Keratinocyte (primary cell): ENCODE results near the gene ENTR1. TPM values are rescaled to one million over a fixed set of nuclear protein-coding genes. Genes with fewer than 3 reads are reported as not detected.

Experiments used
- DNase-seq: peaks from one replicate; pipeline ENCODE4 v3.0.0-alpha.2; 2011; ENCODE audit warnings: low read depth, missing footprints, low spot score
- FAIRE-seq: peaks from 2 replicates; lab custom pipeline; 2011; peaks lifted over from hg19 to GRCh38; lab: Jason Lieb, UNC
- H2AFZ ChIP-seq: 2 replicates; pipeline ENCODE4 v1.6.0; 2012; ENCODE audit warnings: low read length, control low read depth, inconsistent platforms; ENCODE audit not compliant: control insufficient read depth
- H3K27ac ChIP-seq: 2 replicates; pipeline ENCODE4 v1.5.1; 2011; ENCODE audit warnings: low read length; ENCODE audit not compliant: control insufficient read depth, insufficient read depth
- H3K27me3 ChIP-seq: 3 replicates; pipeline ENCODE4 v1.6.0; 2011; ENCODE audit warnings: low read length; ENCODE audit not compliant: control insufficient read depth, insufficient read depth; ENCODE audit errors: extremely low read depth
- H3K36me3 ChIP-seq, 2 experiments: 2 replicates in 1 of 2; 3 replicates in 1 of 2; pipeline ENCODE4 v1.5.1; 2011; ENCODE audit warnings: low read length in 2 of 2, mild to moderate bottlenecking in 1 of 2; ENCODE audit not compliant: control insufficient read depth in 2 of 2, insufficient read depth in 2 of 2; ENCODE audit errors: extremely low read depth in 1 of 2
- H3K4me1 ChIP-seq: 3 replicates; pipeline ENCODE4 v1.5.1; 2011; ENCODE audit warnings: low read length; ENCODE audit not compliant: control insufficient read depth, insufficient read depth; ENCODE audit errors: extremely low read depth
- H3K4me2 ChIP-seq: 3 replicates; pipeline ENCODE4 v1.6.0; 2011; ENCODE audit warnings: low read depth, low read length; ENCODE audit not compliant: control insufficient read depth, insufficient read depth; ENCODE audit errors: extremely low read depth
- H3K4me3 ChIP-seq, 3 experiments: fragments of 200-600 bp in 1 of 3; sonication (generic) in 1 of 3; 2 replicates in 2 of 3; 3 replicates in 1 of 3; pipeline ENCODE4 v1.5.1; 2011 to 2016; ENCODE audit warnings: low read length in 3 of 3, mild to moderate bottlenecking in 3 of 3, control low read depth in 2 of 3, inconsistent platforms in 1 of 3, low read depth in 1 of 3, mixed read lengths in 1 of 3, mixed run types in 1 of 3, moderate library complexity in 1 of 3; ENCODE audit not compliant: control insufficient read depth in 2 of 3, insufficient read depth in 2 of 3; ENCODE audit errors: extremely low read depth in 1 of 3
- H3K79me2 ChIP-seq: 2 replicates; pipeline ENCODE4 v1.6.0; 2012; ENCODE audit warnings: low read length; ENCODE audit not compliant: control insufficient read depth, insufficient read depth
- H3K9ac ChIP-seq: 3 replicates; pipeline ENCODE4 v1.6.0; 2011; ENCODE audit warnings: low read length; ENCODE audit not compliant: control insufficient read depth, insufficient read depth; ENCODE audit errors: extremely low read depth
- H3K9me1 ChIP-seq: 3 replicates; pipeline ENCODE4 v1.6.0; 2011; ENCODE audit warnings: low read length; ENCODE audit not compliant: control insufficient read depth, insufficient read depth; ENCODE audit errors: extremely low read depth
- H3K9me3 ChIP-seq: 2 replicates; pipeline ENCODE4 v1.5.1; 2012; ENCODE audit warnings: low read depth, low read length; ENCODE audit not compliant: control insufficient read depth
- H4K20me1 ChIP-seq: 3 replicates; pipeline ENCODE4 v1.6.0; 2011; ENCODE audit warnings: low read length; ENCODE audit not compliant: control insufficient read depth, insufficient read depth; ENCODE audit errors: extremely low read depth
- EZH2 ChIP-seq: IDR thresholded peaks from one replicate; pipeline ENCODE4 v1.6.1; 2012; ENCODE audit warnings: inconsistent platforms, mild to moderate bottlenecking, low read length, moderate library complexity
- dilution Hi-C: fragments of 300-500 bp; cut with MboI; formaldehyde crosslinking; loops from one replicate; pipeline ENCODE4 v1.7.0; 2020; ENCODE audit warnings: low sequenced_read_pairs; ENCODE audit not compliant: extremely low pct_ligation_motif_present
- polyA plus RNA-seq, 5 experiments: library from polyadenylated mRNA; depleted of rRNA in 3 of 5; stranded (reverse) in 3 of 5; stranded (forward) in 1 of 5; unstranded in 1 of 5; fragments of >200 nt; gene quantifications; 1 replicate in 1 of 5; 2 replicates in 3 of 5; 3 replicates in 1 of 5; pipeline versions ENCODE4 v1.2.1 to v1.2.3, GENCODE V29; 2011 to 2012; ENCODE audit warnings: missing spikeins in 2 of 5, low read depth in 1 of 5, low replicate concordance in 1 of 5
- TF ChIP-seq, protein P1 (sequence below), 3 experiments: IDR thresholded peaks in 1 of 3; conservative IDR thresholded peaks in 1 of 3; optimal IDR thresholded peaks in 1 of 3; 2 replicates in 2 of 3; 3 replicates in 1 of 3; pipeline versions ENCODE3 to v1.5.1; 2011; ENCODE audit warnings: low read length in 3 of 3, mild to moderate bottlenecking in 3 of 3, moderate library complexity in 2 of 3, control low read depth in 1 of 3, inconsistent platforms in 1 of 3; ENCODE audit not compliant: insufficient read depth in 2 of 3; ENCODE audit errors: extremely low read depth in 1 of 3

The ENTR1 gene
- polyA plus RNA-seq, 1 donor (not counting 4 experiments of a cell fraction or from before 2014, with no cell fraction given) = 46.5 TPM

DNA sequence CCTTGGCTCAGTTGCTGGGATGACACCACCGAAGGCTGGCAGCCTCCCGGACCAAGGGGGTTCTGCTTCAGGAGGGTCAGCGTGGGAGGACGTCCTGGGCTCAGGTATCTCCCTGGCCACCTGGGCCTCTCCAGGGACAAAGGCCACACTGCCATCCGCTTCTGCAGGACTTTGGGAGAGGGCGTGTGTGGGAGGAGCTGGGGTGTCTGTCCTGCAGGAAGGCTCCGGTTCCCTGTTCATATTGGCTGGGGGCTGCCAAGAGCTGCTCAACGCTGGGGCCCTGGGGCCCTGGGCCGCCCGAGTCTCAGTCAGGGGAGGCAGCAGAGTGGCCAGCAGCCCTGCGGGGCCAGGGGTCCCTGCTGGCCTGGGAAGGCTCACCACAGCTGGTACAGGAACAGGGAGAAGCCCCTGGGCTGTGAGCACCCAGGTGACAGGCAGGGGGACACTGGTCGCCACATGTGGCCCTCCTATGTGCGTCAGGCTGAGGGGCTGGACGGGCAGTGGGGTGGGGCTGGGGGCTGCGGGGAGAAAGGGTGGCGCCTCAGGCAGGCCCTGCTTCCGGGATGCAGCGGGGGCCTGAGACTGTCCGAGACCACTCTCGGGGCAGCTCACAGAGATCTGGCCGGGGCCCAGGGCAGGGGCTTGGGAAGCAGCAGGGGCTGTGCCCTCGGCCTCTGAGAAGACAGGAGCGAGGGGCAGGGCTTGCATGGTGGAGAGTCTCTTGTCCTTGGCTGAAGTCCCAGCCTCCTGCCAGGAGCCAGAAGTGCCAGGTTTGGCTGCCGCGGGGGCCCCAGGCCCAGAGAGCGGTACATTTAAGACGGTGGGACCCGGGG lies 32.0 kb downstream of the ENTR1 start:
- no peak for FAIRE-seq
- dilution Hi-C loops = no loop called here
- H3K79me2 ChIP-seq = no peaks in the 10 kb centered on the region
- no peak overlapping the region for H3K27ac ChIP-seq
- no peaks in the 10 kb centered on the region for H3K27me3 ChIP-seq
- H3K36me3 ChIP-seq = peaks cover 19 to 38% of the 10 kb centered on the region in 2 experiments
- H2AFZ ChIP-seq = no peak overlapping the region
- H3K9me3 ChIP-seq = no peaks in the 10 kb centered on the region
- no peak for DNase-seq
- no peak overlapping the region for H3K9ac ChIP-seq
- TF ChIP-seq, protein P1, sequence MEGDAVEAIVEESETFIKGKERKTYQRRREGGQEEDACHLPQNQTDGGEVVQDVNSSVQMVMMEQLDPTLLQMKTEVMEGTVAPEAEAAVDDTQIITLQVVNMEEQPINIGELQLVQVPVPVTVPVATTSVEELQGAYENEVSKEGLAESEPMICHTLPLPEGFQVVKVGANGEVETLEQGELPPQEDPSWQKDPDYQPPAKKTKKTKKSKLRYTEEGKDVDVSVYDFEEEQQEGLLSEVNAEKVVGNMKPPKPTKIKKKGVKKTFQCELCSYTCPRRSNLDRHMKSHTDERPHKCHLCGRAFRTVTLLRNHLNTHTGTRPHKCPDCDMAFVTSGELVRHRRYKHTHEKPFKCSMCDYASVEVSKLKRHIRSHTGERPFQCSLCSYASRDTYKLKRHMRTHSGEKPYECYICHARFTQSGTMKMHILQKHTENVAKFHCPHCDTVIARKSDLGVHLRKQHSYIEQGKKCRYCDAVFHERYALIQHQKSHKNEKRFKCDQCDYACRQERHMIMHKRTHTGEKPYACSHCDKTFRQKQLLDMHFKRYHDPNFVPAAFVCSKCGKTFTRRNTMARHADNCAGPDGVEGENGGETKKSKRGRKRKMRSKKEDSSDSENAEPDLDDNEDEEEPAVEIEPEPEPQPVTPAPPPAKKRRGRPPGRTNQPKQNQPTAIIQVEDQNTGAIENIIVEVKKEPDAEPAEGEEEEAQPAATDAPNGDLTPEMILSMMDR (optimal IDR thresholded peaks at IDR 0.05 in 1 of 3, IDR thresholded peaks at IDR 0.05 in 1 of 3, conservative IDR thresholded peaks at IDR 0.05 in 1 of 3; ENCODE audit: extremely low read depth in 1 of 3, insufficient read depth in 2 of 3, low read length in 3 of 3) = no peak
- TF ChIP-seq EZH2 = no peak
- no peak overlapping the region for H3K4me3 ChIP-seq
- no peaks in the 10 kb centered on the region for H3K4me1 ChIP-seq
- H4K20me1 ChIP-seq = peaks cover 2% of the 10 kb centered on the region
- no peak overlapping the region for H3K4me2 ChIP-seq
- no peaks in the 10 kb centered on the region for H3K9me1 ChIP-seq

DNA sequence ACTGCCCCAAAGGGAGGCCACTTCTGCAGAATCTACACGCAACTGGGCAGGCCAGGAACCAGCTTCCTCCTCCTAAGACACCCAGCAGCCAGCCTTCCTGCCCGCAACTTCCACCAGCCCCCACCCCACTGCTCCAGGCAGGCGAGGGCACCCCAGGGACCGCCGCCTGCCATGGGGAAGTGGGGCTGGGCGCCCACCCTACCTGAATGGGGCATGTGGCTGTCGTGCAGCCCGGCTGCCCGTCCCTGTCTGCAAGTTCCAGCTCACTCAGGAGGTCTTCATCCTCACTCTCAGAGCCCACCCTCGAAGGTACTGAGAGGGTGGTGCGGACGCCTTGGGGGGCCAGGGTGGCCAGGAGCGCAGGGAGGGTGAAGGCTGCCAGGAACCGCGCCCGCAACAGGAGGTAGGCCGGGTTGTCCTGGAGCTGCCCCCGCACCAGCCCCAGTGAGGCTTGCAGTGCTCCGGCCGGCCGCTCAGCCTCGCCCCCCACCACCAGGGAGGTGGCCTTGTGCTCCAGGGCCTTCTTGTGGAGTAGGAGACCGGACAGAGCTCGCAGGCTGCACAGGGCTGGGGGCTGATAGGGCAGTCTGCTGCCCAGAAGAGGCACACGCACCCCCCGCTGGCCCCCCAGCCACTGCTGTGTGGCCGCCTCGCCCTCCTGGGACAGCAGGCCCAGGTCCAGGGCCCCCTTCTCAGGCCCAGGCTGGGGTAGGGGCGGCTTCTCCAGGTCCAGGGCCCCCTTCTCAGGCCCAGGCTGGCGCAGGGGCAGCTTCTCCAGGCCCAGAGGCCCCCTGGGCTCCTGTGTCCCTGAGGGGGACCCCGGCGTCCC lies 32.9 kb downstream of the ENTR1 start:
- H3K27ac ChIP-seq = no peak overlapping the region
- dilution Hi-C loops = no loop called here
- H3K4me3 ChIP-seq = no peak overlapping the region
- H3K4me1 ChIP-seq = peaks cover 5% of the 10 kb centered on the region
- H3K4me2 ChIP-seq = no peak overlapping the region
- no peak for FAIRE-seq
- H3K9ac ChIP-seq = no peak overlapping the region
- no peak overlapping the region for H2AFZ ChIP-seq
- H3K9me3 ChIP-seq = no peaks in the 10 kb centered on the region
- H3K9me1 ChIP-seq = no peaks in the 10 kb centered on the region
- H3K79me2 ChIP-seq = no peaks in the 10 kb centered on the region
- peaks cover 2% of the 10 kb centered on the region for H4K20me1 ChIP-seq
- no peaks in the 10 kb centered on the region for H3K27me3 ChIP-seq
- no peak for TF ChIP-seq EZH2
- TF ChIP-seq, protein P1 (optimal IDR thresholded peaks at IDR 0.05 in 1 of 3, IDR thresholded peaks at IDR 0.05 in 1 of 3, conservative IDR thresholded peaks at IDR 0.05 in 1 of 3; ENCODE audit: extremely low read depth in 1 of 3, insufficient read depth in 2 of 3, low read length in 3 of 3) = no peak
- no peak for DNase-seq
- H3K36me3 ChIP-seq = peaks cover 12 to 32% of the 10 kb centered on the region in 2 experiments
